ENCODE data around the gene SLC4A3. TPM values are rescaled to one million over a fixed set of nuclear protein-coding genes. Genes with fewer than 3 reads are reported as not detected.
"Not testable (repeated sequence)": the region's sequence is repeated elsewhere in the genome, so short reads cannot be mapped to it uniquely, and the experiment has no call there.

Gene SLC4A3
- total RNA-seq, 1 experiment from 2014 or later = not detected

GRCh38 chr2:219680958-219681693 is 53.7 kb downstream of the SLC4A3 start:
- H3K36me3 ChIP-seq (ENCODE audit: insufficient read depth, low read length) = no peaks in the 10 kb centered on the region
- peaks cover 9% of the 10 kb centered on the region for H3K4me1 ChIP-seq (ENCODE audit: low read length)
- H2AFZ ChIP-seq (ENCODE audit: low read length) = no peak overlapping the region
- H3K4me3 ChIP-seq (ENCODE audit: low read length) = no peak overlapping the region
- H3K9ac ChIP-seq (ENCODE audit: low read length) = no peak overlapping the region
- no peak overlapping the region for H3K27ac ChIP-seq (ENCODE audit: low read length)
- DNase-seq = no peak
- no peaks in the 10 kb centered on the region for H3K79me2 ChIP-seq (ENCODE audit: low read length)
- H3K9me2 ChIP-seq (replicated peaks; ENCODE audit: insufficient read depth, low read length) = no peaks in the 10 kb centered on the region
- H3K27me3 ChIP-seq (ENCODE audit: low read length) = no peaks in the 10 kb centered on the region; the same call in 1 of the 2 replicates
- no peaks in the 10 kb centered on the region for H4K20me1 ChIP-seq (ENCODE audit: insufficient read depth, low read depth, low read length)
- no peaks in the 10 kb centered on the region for H3K9me3 ChIP-seq (ENCODE audit: low read length)
- no peak overlapping the region for H3K4me2 ChIP-seq (ENCODE audit: low read depth, low read length, poor library complexity, severe bottlenecking)

- Histone ChIP-seq H3K9me2 (replicated peaks; ENCODE audit: insufficient read depth, low read length) (no peaks in the 10 kb centered on the region), H3K9me3 (ENCODE audit: low read length) (no peaks in the 10 kb centered on the region), H3K36me3 (ENCODE audit: insufficient read depth, low read length) (no peaks in the 10 kb centered on the region), H3K27me3 (ENCODE audit: low read length) (no peaks in the 10 kb centered on the region; the same call in 1 of the 2 replicates), H3K4me2 (ENCODE audit: low read depth, low read length, poor library complexity, severe bottlenecking) (no peak overlapping the region), H4K20me1 (ENCODE audit: insufficient read depth, low read depth, low read length) (no peaks in the 10 kb centered on the region), H3K4me3 (ENCODE audit: low read length) (no peak overlapping the region), H3K4me1 (ENCODE audit: low read length) (peaks cover 13% of the 10 kb centered on the region), H3K79me2 (ENCODE audit: low read length) (no peaks in the 10 kb centered on the region), H2AFZ (ENCODE audit: low read length) (no peak overlapping the region), H3K9ac (ENCODE audit: low read length) (no peak overlapping the region), H3K27ac (ENCODE audit: low read length) (no peak overlapping the region)
- DNase-seq = no peak
Observed at GRCh38 chr2:219681694-219682300, 54.4 kb downstream of the SLC4A3 start.

- not testable (repeated sequence) for H4K20me1 ChIP-seq (ENCODE audit: insufficient read depth, low read depth, low read length); DNase-seq; H3K9ac ChIP-seq (ENCODE audit: low read length); H3K27me3 ChIP-seq (ENCODE audit: low read length); H3K27ac ChIP-seq (ENCODE audit: low read length); H3K4me2 ChIP-seq (ENCODE audit: low read depth, low read length, poor library complexity, severe bottlenecking); H3K4me3 ChIP-seq (ENCODE audit: low read length); H3K9me3 ChIP-seq (ENCODE audit: low read length); H3K36me3 ChIP-seq (ENCODE audit: insufficient read depth, low read length); H2AFZ ChIP-seq (ENCODE audit: low read length); H3K9me2 ChIP-seq (replicated peaks; ENCODE audit: insufficient read depth, low read length); H3K79me2 ChIP-seq (ENCODE audit: low read length)
- peaks cover 17% of the 10 kb centered on the region for H3K4me1 ChIP-seq (ENCODE audit: low read length)
Observed at GRCh38 chr2:219683474-219683873, 56.0 kb downstream of the SLC4A3 start.

- Histone ChIP-seq H3K27me3 (ENCODE audit: low read length) (no peaks in the 10 kb centered on the region; the same call in 1 of the 2 replicates), H4K20me1 (ENCODE audit: insufficient read depth, low read depth, low read length) (no peaks in the 10 kb centered on the region), H3K4me3 (ENCODE audit: low read length) (peak overlapping the region; percentile 76), H2AFZ (ENCODE audit: low read length) (peak overlapping the region; percentile 94; the same call in 1 of the 2 replicates), H3K4me2 (ENCODE audit: low read depth, low read length, poor library complexity, severe bottlenecking) (peak overlapping the region; percentile 96), H3K9me2 (replicated peaks; ENCODE audit: insufficient read depth, low read length) (no peaks in the 10 kb centered on the region), H3K79me2 (ENCODE audit: low read length) (peaks cover 13% of the 10 kb centered on the region), H3K36me3 (ENCODE audit: insufficient read depth, low read length) (no peaks in the 10 kb centered on the region), H3K27ac (ENCODE audit: low read length) (no peak overlapping the region), H3K9ac (ENCODE audit: low read length) (peak overlapping the region; percentile 68), H3K9me3 (ENCODE audit: low read length) (no peaks in the 10 kb centered on the region), H3K4me1 (ENCODE audit: low read length) (peaks cover 20% of the 10 kb centered on the region)
- peak; percentile 88 for DNase-seq
Observed at GRCh38 chr2:219684721-219685689, 57.6 kb downstream of the SLC4A3 start.

GRCh38 chr2:219687272-219687671 is 59.8 kb downstream of the SLC4A3 start:
- no peak overlapping the region for H3K9ac ChIP-seq (ENCODE audit: low read length)

GRCh38 chr2:219687882-219688559 is 60.6 kb downstream of the SLC4A3 start:
- Histone ChIP-seq H3K79me2 (ENCODE audit: low read length) (peaks cover 41% of the 10 kb centered on the region), H3K4me3 (ENCODE audit: low read length) (peak overlapping the region; percentile 73), H3K4me2 (ENCODE audit: low read depth, low read length, poor library complexity, severe bottlenecking) (peak overlapping the region; percentile 72), H3K4me1 (ENCODE audit: low read length) (peaks cover 46% of the 10 kb centered on the region), H3K27me3 (ENCODE audit: low read length) (no peaks in the 10 kb centered on the region), H3K27ac (ENCODE audit: low read length) (no peak overlapping the region), H3K9ac (ENCODE audit: low read length) (peak overlapping the region; percentile 78), H3K9me3 (ENCODE audit: low read length) (no peaks in the 10 kb centered on the region), H3K36me3 (ENCODE audit: insufficient read depth, low read length) (no peaks in the 10 kb centered on the region), H2AFZ (ENCODE audit: low read length) (peak overlapping the region; percentile 5; the same call in 1 of the 2 replicates), H3K9me2 (replicated peaks; ENCODE audit: insufficient read depth, low read length) (no peaks in the 10 kb centered on the region), H4K20me1 (ENCODE audit: insufficient read depth, low read depth, low read length) (no peaks in the 10 kb centered on the region)
- DNase-seq = peak; percentile 83

More at GRCh38 chr2:219687272-219687671, 59.8 kb downstream of the SLC4A3 start:
- H3K79me2 ChIP-seq (ENCODE audit: low read length) = peaks cover 36% of the 10 kb centered on the region
- H3K36me3 ChIP-seq (ENCODE audit: insufficient read depth, low read length) = no peaks in the 10 kb centered on the region
- H3K9me2 ChIP-seq (replicated peaks; ENCODE audit: insufficient read depth, low read length) = no peaks in the 10 kb centered on the region
- no peaks in the 10 kb centered on the region for H3K9me3 ChIP-seq (ENCODE audit: low read length)
- no peak overlapping the region for H2AFZ ChIP-seq (ENCODE audit: low read length)
- no peak overlapping the region for H3K4me3 ChIP-seq (ENCODE audit: low read length)
- H4K20me1 ChIP-seq (ENCODE audit: insufficient read depth, low read depth, low read length) = no peaks in the 10 kb centered on the region
- peaks cover 41% of the 10 kb centered on the region for H3K4me1 ChIP-seq (ENCODE audit: low read length)
- no peak for DNase-seq
- no peaks in the 10 kb centered on the region for H3K27me3 ChIP-seq (ENCODE audit: low read length)
- H3K4me2 ChIP-seq (ENCODE audit: low read depth, low read length, poor library complexity, severe bottlenecking) = no peak overlapping the region
- no peak overlapping the region for H3K27ac ChIP-seq (ENCODE audit: low read length)

GRCh38 chr2:219688560-219689445 is 61.4 kb downstream of the SLC4A3 start:
- no peaks in the 10 kb centered on the region for H3K9me3 ChIP-seq (ENCODE audit: low read length)
- 0 out of 2 replicates have a peak overlapping the region, but pooled peaks have one; percentile 5 for H2AFZ ChIP-seq (ENCODE audit: low read length)
- H3K79me2 ChIP-seq (ENCODE audit: low read length) = peaks cover 49% of the 10 kb centered on the region
- peak overlapping the region; percentile 78 for H3K9ac ChIP-seq (ENCODE audit: low read length)
- no peaks in the 10 kb centered on the region for H3K36me3 ChIP-seq (ENCODE audit: insufficient read depth, low read length)
- peaks cover 51% of the 10 kb centered on the region for H3K4me1 ChIP-seq (ENCODE audit: low read length)
- H3K27me3 ChIP-seq (ENCODE audit: low read length) = no peaks in the 10 kb centered on the region
- H3K9me2 ChIP-seq (replicated peaks; ENCODE audit: insufficient read depth, low read length) = no peaks in the 10 kb centered on the region
- H4K20me1 ChIP-seq (ENCODE audit: insufficient read depth, low read depth, low read length) = no peaks in the 10 kb centered on the region
- no peak overlapping the region for H3K27ac ChIP-seq (ENCODE audit: low read length)
- H3K4me2 ChIP-seq (ENCODE audit: low read depth, low read length, poor library complexity, severe bottlenecking) = peak overlapping the region; percentile 72
- H3K4me3 ChIP-seq (ENCODE audit: low read length) = peak overlapping the region; percentile 73
- DNase-seq = peak; percentile 66
